HUES48 (cell line): ENCODE measurements around the gene LYPD3.

Source experiments
- H3K27ac ChIP-seq: one replicate; pipeline ENCODE4 v1.7.0; 2013; ENCODE audit warnings: low read depth, low read length, inconsistent platforms
- H3K27me3 ChIP-seq: 2 replicates; pipeline ENCODE4 v1.6.1; 2013; ENCODE audit warnings: mild to moderate bottlenecking, low read length; ENCODE audit not compliant: control insufficient read depth, insufficient read depth
- H3K36me3 ChIP-seq: 2 replicates; pipeline ENCODE4 v1.6.1; 2013; ENCODE audit warnings: low read length; ENCODE audit not compliant: control insufficient read depth, insufficient read depth
- H3K4me1 ChIP-seq: 2 replicates; pipeline ENCODE4 v1.6.1; 2013; ENCODE audit warnings: mild to moderate bottlenecking, low read length; ENCODE audit not compliant: control insufficient read depth, insufficient read depth
- H3K4me3 ChIP-seq: 2 replicates; pipeline ENCODE4 v1.5.1; 2013; ENCODE audit warnings: mild to moderate bottlenecking, low read depth, low read length
- H3K9ac ChIP-seq: 2 replicates; pipeline ENCODE4 v1.6.1; 2013; ENCODE audit warnings: mild to moderate bottlenecking, low read depth, low read length, moderate library complexity
- H3K9me3 ChIP-seq: 2 replicates; pipeline ENCODE4 v1.6.1; 2013; ENCODE audit warnings: low read length; ENCODE audit not compliant: control insufficient read depth, insufficient read depth

The LYPD3 gene

GRCh38 chr19:43435775-43436174, 29.6 kb downstream of the LYPD3 start:
- Histone ChIP-seq H3K9me3 (0 out of 2 replicates have a peak, but pooled peaks cover 3% of the 10 kb centered on the region), H3K9ac (no peak overlapping the region), H3K36me3 (no peaks in the 10 kb centered on the region), H3K4me3 (no peak overlapping the region), H3K4me1 (no peaks in the 10 kb centered on the region), H3K27ac (no peak overlapping the region), H3K27me3 (no peaks in the 10 kb centered on the region)

DNA sequence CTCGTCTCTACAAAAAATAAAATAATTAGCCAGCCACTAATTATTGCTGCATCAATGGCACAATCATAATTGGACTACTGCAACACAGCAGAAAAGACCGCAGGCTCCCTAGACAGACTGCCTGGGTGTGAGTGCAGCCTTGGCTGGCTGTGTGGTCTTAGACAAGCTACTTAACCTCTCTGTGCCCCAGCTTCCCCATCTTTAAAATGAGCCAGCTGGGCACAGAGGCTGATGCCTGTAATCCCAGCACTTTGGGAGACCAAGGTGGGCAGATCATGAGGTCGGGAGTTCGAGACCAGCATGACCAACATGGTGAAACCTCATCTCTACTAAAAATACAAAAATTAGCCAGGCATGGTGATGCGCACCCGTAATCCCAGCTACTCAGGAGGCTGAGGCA, 31.7 kb downstream of the LYPD3 start:
- no peaks in the 10 kb centered on the region for H3K9me3 ChIP-seq
- no peak overlapping the region for H3K4me3 ChIP-seq
- H3K27ac ChIP-seq = no peak overlapping the region
- H3K27me3 ChIP-seq = no peaks in the 10 kb centered on the region
- H3K4me1 ChIP-seq = no peaks in the 10 kb centered on the region
- no peak overlapping the region for H3K9ac ChIP-seq
- H3K36me3 ChIP-seq = no peaks in the 10 kb centered on the region

GRCh38 chr19:43433358-43433673, 32.1 kb downstream of the LYPD3 start:
- Histone ChIP-seq H3K27me3 (no peaks in the 10 kb centered on the region), H3K4me3 (no peak overlapping the region), H3K27ac (no peak overlapping the region), H3K9ac (no peak overlapping the region), H3K9me3 (no peaks in the 10 kb centered on the region), H3K36me3 (no peaks in the 10 kb centered on the region), H3K4me1 (no peaks in the 10 kb centered on the region)

GRCh38 chr19:43430976-43431375, 34.4 kb downstream of the LYPD3 start:
- no peak overlapping the region for H3K9ac ChIP-seq
- no peaks in the 10 kb centered on the region for H3K9me3 ChIP-seq
- no peaks in the 10 kb centered on the region for H3K4me1 ChIP-seq
- no peaks in the 10 kb centered on the region for H3K27me3 ChIP-seq
- no peak overlapping the region for H3K4me3 ChIP-seq
- no peak overlapping the region for H3K27ac ChIP-seq
- H3K36me3 ChIP-seq = no peaks in the 10 kb centered on the region

DNA sequence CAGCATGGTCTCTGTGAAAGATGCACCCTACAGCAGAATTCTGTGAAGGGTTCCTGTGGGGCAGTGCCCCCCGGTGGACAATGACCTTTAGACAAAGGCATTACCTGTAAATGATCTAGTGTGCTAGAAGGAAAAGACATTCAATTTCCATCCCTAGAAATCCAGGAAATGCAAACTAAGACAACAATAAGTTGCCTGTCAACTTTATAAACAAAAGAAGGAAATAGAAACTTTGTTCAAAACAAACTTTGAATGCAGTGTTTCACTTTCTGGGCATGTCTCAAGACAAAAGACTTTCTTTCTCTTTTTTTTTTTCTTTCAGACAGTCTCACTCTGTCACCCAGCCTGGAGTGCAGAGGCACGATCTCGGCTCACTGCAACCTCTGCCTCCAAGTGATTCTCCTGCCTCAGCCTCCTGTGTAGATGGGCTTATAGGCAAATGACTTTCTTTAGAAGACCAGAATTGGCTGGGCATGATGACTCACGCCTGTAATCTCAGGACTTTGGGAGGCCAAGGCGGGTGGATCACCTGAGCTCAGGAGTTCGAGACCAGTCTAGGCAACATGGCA, 35.2 kb downstream of the LYPD3 start:
- Histone ChIP-seq H3K4me3 (no peak overlapping the region), H3K4me1 (no peaks in the 10 kb centered on the region), H3K27me3 (no peaks in the 10 kb centered on the region), H3K36me3 (no peaks in the 10 kb centered on the region), H3K9ac (no peak overlapping the region), H3K27ac (no peak overlapping the region), H3K9me3 (no peaks in the 10 kb centered on the region)

GRCh38 chr19:43429395-43429794, 36.0 kb downstream of the LYPD3 start:
- Histone ChIP-seq H3K9ac (no peak overlapping the region), H3K27ac (no peak overlapping the region), H3K36me3 (no peaks in the 10 kb centered on the region), H3K27me3 (no peaks in the 10 kb centered on the region), H3K9me3 (no peaks in the 10 kb centered on the region), H3K4me1 (no peaks in the 10 kb centered on the region), H3K4me3 (no peak overlapping the region)

DNA sequence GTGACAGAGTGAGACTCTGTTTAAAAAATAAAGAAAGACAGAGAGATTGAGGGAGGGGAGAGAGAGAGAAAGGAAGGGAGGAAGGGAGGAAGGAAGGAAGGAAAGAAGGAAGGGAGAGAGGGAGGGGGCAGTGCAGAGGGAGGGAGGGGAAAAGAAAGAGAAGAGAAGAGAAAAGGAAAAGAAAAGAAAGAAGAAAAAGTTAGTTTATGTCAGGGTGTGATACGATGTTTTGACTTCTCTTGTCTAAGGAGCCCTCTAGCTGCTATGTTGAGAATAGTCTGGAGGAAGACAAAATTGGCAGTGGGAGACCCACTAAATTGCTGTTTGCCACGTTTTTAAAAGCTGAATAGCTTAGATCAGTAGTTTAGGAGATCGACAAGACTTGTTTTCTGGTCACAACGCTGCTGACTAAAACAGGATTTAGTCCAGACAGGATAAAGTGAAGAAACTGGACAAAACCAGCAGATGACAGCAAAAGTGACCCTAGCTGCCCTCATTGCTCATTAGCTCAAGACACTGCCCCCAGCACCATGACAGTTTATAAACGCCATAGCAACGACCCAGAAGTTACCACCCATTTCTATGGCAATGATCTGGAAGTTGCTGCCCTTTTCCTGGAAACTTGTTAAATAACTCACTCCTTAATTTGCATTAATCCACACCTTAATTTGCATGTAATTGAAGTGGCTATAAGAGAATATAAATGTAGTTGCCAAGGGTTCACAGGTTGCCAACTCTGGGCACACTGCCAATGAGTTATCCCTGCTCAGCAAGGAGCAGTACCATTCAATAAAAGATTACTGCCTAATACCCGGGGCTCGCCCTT, 39.6 kb downstream of the LYPD3 start:
- Histone ChIP-seq H3K4me3 (no peak overlapping the region), H3K27ac (no peak overlapping the region), H3K4me1 (0 out of 2 replicates have a peak, but pooled peaks cover under 1% of the 10 kb centered on the region), H3K9me3 (no peaks in the 10 kb centered on the region), H3K36me3 (no peaks in the 10 kb centered on the region), H3K9ac (no peak overlapping the region), H3K27me3 (no peaks in the 10 kb centered on the region)

GRCh38 chr19:43423779-43424178, 41.6 kb downstream of the LYPD3 start:
- Histone ChIP-seq H3K27me3 (no peaks in the 10 kb centered on the region), H3K4me1 (peaks cover 8% of the 10 kb centered on the region; the same call in 1 of the 2 replicates), H3K27ac (no peak overlapping the region), H3K4me3 (no peak overlapping the region), H3K36me3 (no peaks in the 10 kb centered on the region), H3K9ac (no peak overlapping the region), H3K9me3 (no peaks in the 10 kb centered on the region)

DNA sequence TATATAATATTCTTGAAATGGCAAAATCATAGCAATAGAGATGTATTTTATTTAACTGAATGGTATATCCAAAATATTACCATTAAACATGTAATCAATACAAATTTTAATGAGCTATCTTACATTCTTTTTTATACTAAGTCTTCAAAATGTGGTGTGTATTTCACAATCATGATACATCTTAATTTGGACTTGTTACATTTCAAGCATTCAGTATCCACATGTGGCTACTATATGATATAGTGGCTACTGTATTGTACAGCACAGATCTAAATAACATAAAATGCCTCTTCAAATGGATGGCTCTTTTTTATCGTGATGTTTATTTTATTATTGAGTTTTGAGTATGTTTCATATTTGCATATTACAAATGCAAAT, 42.7 kb downstream of the LYPD3 start:
- Histone ChIP-seq H3K27me3 (no peaks in the 10 kb centered on the region), H3K36me3 (no peaks in the 10 kb centered on the region), H3K9ac (no peak overlapping the region), H3K4me1 (peaks cover 8% of the 10 kb centered on the region; the same call in 1 of the 2 replicates), H3K27ac (no peak overlapping the region), H3K9me3 (no peaks in the 10 kb centered on the region), H3K4me3 (no peak overlapping the region)

- H3K27me3 ChIP-seq = no peaks in the 10 kb centered on the region
- H3K9ac ChIP-seq = no peak overlapping the region
- H3K4me1 ChIP-seq = peaks cover 8% of the 10 kb centered on the region; the same call in 1 of the 2 replicates
- no peak overlapping the region for H3K4me3 ChIP-seq
- H3K27ac ChIP-seq = no peak overlapping the region
- no peaks in the 10 kb centered on the region for H3K9me3 ChIP-seq
- H3K36me3 ChIP-seq = no peaks in the 10 kb centered on the region
Observed at GRCh38 chr19:43422000-43422688, 43.3 kb downstream of the LYPD3 start.

- Histone ChIP-seq H3K4me3 (no peak overlapping the region), H3K4me1 (peaks cover 8% of the 10 kb centered on the region; the same call in 1 of the 2 replicates), H3K27ac (no peak overlapping the region), H3K27me3 (no peaks in the 10 kb centered on the region), H3K9me3 (no peaks in the 10 kb centered on the region), H3K9ac (no peak overlapping the region), H3K36me3 (no peaks in the 10 kb centered on the region)
Observed at GRCh38 chr19:43420954-43421353, 44.5 kb downstream of the LYPD3 start.
